Spleen (tissue), 11 donors: ENCODE results near the gene BPI. TPM values are rescaled to one million over a fixed set of nuclear protein-coding genes. Genes with fewer than 3 reads are reported as not detected.

Experiments used
- DNase-seq: peaks from one replicate; pipeline ENCODE4 v3.0.0-alpha.2; 2020
- H3K27ac ChIP-seq, 8 donors: fragments of 200-600 bp; sonication (generic) in 7 of 8; 1 replicate in 4 of 8; 2 replicates in 4 of 8; pipeline versions ENCODE4 v1.5.0 to v1.8.0; 2016 to 2021; ENCODE audit warnings: inconsistent platforms in 4 of 8, mild to moderate bottlenecking in 4 of 8, moderate library complexity in 1 of 8
- H3K27me3 ChIP-seq, 7 donors: fragments of 200-600 bp; sonication (generic) in 6 of 7; replicated peaks in 1 of 7; 1 replicate in 4 of 7; 2 replicates in 3 of 7; pipeline versions ENCODE4 v1.5.0 to v1.8.0; 2016 to 2021; ENCODE audit warnings: inconsistent platforms in 3 of 7, mild to moderate bottlenecking in 1 of 7
- H3K36me3 ChIP-seq, 6 donors: fragments of 200-600 bp; sonication (generic) in 5 of 6; 1 replicate in 4 of 6; 2 replicates in 2 of 6; pipeline versions ENCODE4 v1.5.0 to v1.8.0; 2016 to 2021; ENCODE audit warnings: inconsistent platforms in 2 of 6
- H3K4me1 ChIP-seq, 6 donors: fragments of 200-600 bp; sonication (generic) in 5 of 6; 1 replicate in 3 of 6; 2 replicates in 3 of 6; pipeline versions ENCODE4 v1.5.0 to v1.8.0; 2016 to 2021; ENCODE audit warnings: inconsistent platforms in 3 of 6
- H3K4me3 ChIP-seq, 8 donors: fragments of 200-600 bp; sonication (generic) in 7 of 8; 1 replicate in 4 of 8; 2 replicates in 4 of 8; pipeline versions ENCODE4 v1.5.0 to v1.8.0; 2016 to 2021; ENCODE audit warnings: inconsistent platforms in 4 of 8, mild to moderate bottlenecking in 4 of 8, moderate library complexity in 2 of 8
- H3K9me3 ChIP-seq, 8 donors: fragments of 200-600 bp; sonication (generic) in 7 of 8; 1 replicate in 4 of 8; 2 replicates in 4 of 8; pipeline versions ENCODE4 v1.5.0 to v1.8.0; 2016 to 2021; ENCODE audit warnings: inconsistent platforms in 4 of 8
- CTCF ChIP-seq, 11 experiments: fragments of 200-600 bp in 7 of 11; fragments of 450-650 bp in 4 of 11; sonication (generic) in 4 of 11; IDR thresholded peaks in 8 of 11; conservative IDR thresholded peaks in 3 of 11; 1 replicate in 7 of 11; 2 replicates in 4 of 11; pipeline versions ENCODE4 v1.4.0 to v1.8.0; 2016 to 2021; ENCODE audit warnings: antibody characterized with exemption in 11 of 11, inconsistent platforms in 4 of 11, mild to moderate bottlenecking in 1 of 11
- POLR2A ChIP-seq, 3 donors: fragments of 450-650 bp; IDR thresholded peaks; one replicate each; pipeline ENCODE4 v1.5.1; 2017; ENCODE audit warnings: antibody characterized with exemption in 3 of 3, mild to moderate bottlenecking in 1 of 3
- POLR2AphosphoS5 ChIP-seq, 3 donors: sonication (generic); formaldehyde crosslinking; IDR thresholded peaks; one replicate each; pipeline ENCODE4 v1.5.1; 2017; ENCODE audit warnings: antibody characterized with exemption in 3 of 3
- WGBS, 5 donors: extraction: QIAGEN DNeasy Blood & Tissue Kit in 3 of 5; methylation state at CpG; one replicate each; pipeline versions ENCODE4 v1.1.5 to v1.1.7; 2013 to 2018; 5-methylcytosine and 5-hydroxymethylcytosine counted together
- intact Hi-C: fragments of 100-400 bp; cut with DNase I; formaldehyde crosslinking; loops from one replicate; pipeline ENCODE4 v1.15.0; 2023; ENCODE audit warnings: low total_unique reads
- polyA plus RNA-seq, 3 donors: library from polyadenylated mRNA; stranded (reverse); fragments of 200-250 nt; gene quantifications; one replicate each; pipeline ENCODE4 v1.2.1, GENCODE V29; 2013
- total RNA-seq, 7 donors: library from RNA; depleted of rRNA in 3 of 7; stranded (reverse); fragments of >200 nt in 3 of 7; fragmentation: NEBNext Ultra II Directional in 4 of 7; extraction: Animal tissue kit (Norgen Biotek cat#: 25700) in 4 of 7; gene quantifications; one replicate each; pipeline versions ENCODE4 v1.1.0 to v1.2.1, GENCODE V29; 2016 to 2021
- donor health status: healthy with polysubstance abuse.
- donor health status: DM: no; HTN: no; CAD: no; lungs with moderate emphysema.
- donor health status: DM: no; HTN: no; CAD: no.
- donor health status: Bipolar disorder and iron deficiency.
- donor health status: healthy.
- donor health status: DM: no; HTN: no; CAD: no.
- donor health status: DM: yes; HTN: yes; CAD: no.

BPI gene
- total and polyA plus RNA-seq, 10 donors = 1.1 to 49.4 (median 4.3) TPM

- 56 to 69% (median 60%) methylated on average over 8 of the region's 8 CpGs for WGBS, 5 donors
- intact Hi-C loops = no loop called here
- Histone ChIP-seq H3K36me3 (no peaks in the 10 kb centered on the region), H3K4me1 (no peaks in the 10 kb centered on the region), H3K9me3 (peaks cover 0 to 8% (median 3%) of the 10 kb centered on the region in 8 donors), H3K27me3 (peaks cover 0 to 17% (median 0%) of the 10 kb centered on the region in 7 donors), H3K27ac (no peak overlapping the region), H3K4me3 (no peak overlapping the region)
- TF ChIP-seq POLR2A (IDR thresholded peaks at IDR 0.05) (no peak), POLR2AphosphoS5 (IDR thresholded peaks at IDR 0.05) (no peak), CTCF (IDR thresholded peaks at IDR 0.05 in 8 of 11, conservative IDR thresholded peaks at IDR 0.05 in 3 of 11) (no peak)
- DNase-seq = no peak
Observed at GRCh38 chr20:38386004-38386403, 82.0 kb downstream of the BPI start.

- no peak overlapping the region for H3K4me3 ChIP-seq
- TF ChIP-seq POLR2AphosphoS5 (IDR thresholded peaks at IDR 0.05) (no peak), POLR2A (IDR thresholded peaks at IDR 0.05) (no peak)
- 61 to 81% (median 74%) methylated on average over 2 of the region's 2 CpGs for WGBS, 5 donors
- H3K36me3 ChIP-seq = no peaks in the 10 kb centered on the region
- H3K4me1 ChIP-seq = no peaks in the 10 kb centered on the region
- intact Hi-C loops = no loop called here
- peaks cover 0 to 8% (median 3%) of the 10 kb centered on the region in 8 donors for H3K9me3 ChIP-seq
- no peak overlapping the region for H3K27ac ChIP-seq
- H3K27me3 ChIP-seq = peaks cover 0 to 14% (median 0%) of the 10 kb centered on the region in 7 donors
- DNase-seq = no peak
Observed at GRCh38 chr20:38386851-38387250, 82.9 kb downstream of the BPI start.

Other genes starting within 250 kb of the BPI start
- gene TGM2, start 138.9 kb upstream of the BPI start, total RNA-seq = 100 to 1,000 TPM in 1 of 7 donors, 10 to 100 TPM in 6; 60.2 to 167 (median 87.6) TPM
- gene TGM2, start 138.9 kb upstream of the BPI start, polyA plus RNA-seq = 10 to 100 TPM in 2 of 3 donors, 1 to 10 TPM in 1; 9.3 to 35.3 (median 19.8) TPM
- 1 to 10 TPM in 6 of 7 donors, under 1 TPM in 1; 0.51 to 5.3 (median 3.5) TPM for gene KIAA1755, start 43.4 kb upstream of the BPI start, total RNA-seq
- gene KIAA1755, start 43.4 kb upstream of the BPI start, polyA plus RNA-seq = 1 to 10 TPM; 4.6 to 7.3 (median 4.8) TPM
- not detected for gene LBP, start 42.3 kb downstream of the BPI start, total RNA-seq
- under 1 TPM; 0.09 to 0.13 (median 0.11) TPM for gene LBP, start 42.3 kb downstream of the BPI start, polyA plus RNA-seq
- 10 to 100 TPM; 28.7 to 56.1 (median 33.7) TPM for gene SNHG17, start 131.2 kb downstream of the BPI start, total RNA-seq
- 10 to 100 TPM; 42.0 to 58.0 (median 47.0) TPM for gene SNHG17, start 131.2 kb downstream of the BPI start, polyA plus RNA-seq
- 10 to 100 TPM; 34.1 to 62.5 (median 49.3) TPM for gene RALGAPB, start 168.7 kb downstream of the BPI start, total RNA-seq
- 10 to 100 TPM in 1 of 3 donors, 1 to 10 TPM in 2; 6.8 to 10.2 (median 9.1) TPM for gene RALGAPB, start 168.7 kb downstream of the BPI start, polyA plus RNA-seq